Cardiac muscle cell (in vitro differentiated cells and primary cell): Measurements from ENCODE around the gene HHAT. TPM values are rescaled to one million over a fixed set of nuclear protein-coding genes. Genes with fewer than 3 reads are reported as not detected.

Experiments
- DNase-seq, 2 donors: peaks; one replicate each; pipeline versions ENCODE4 v3.0.0 to v3.0.0-alpha.2; 2010 to 2017; ENCODE audit warnings: low read depth in 1 of 2, low spot score in 1 of 2
- H3K27ac ChIP-seq: fragments of 200-600 bp; sonication (generic); 2 replicates; pipeline ENCODE4 v1.5.1; 2016
- H3K27me3 ChIP-seq: fragments of 200-600 bp; sonication (generic); 2 replicates; pipeline ENCODE4 v1.6.0; 2016; ENCODE audit warnings: control low read depth
- H3K36me3 ChIP-seq: fragments of 200-600 bp; sonication (generic); 2 replicates; pipeline ENCODE4 v1.5.1; 2016; ENCODE audit warnings: control low read depth
- H3K4me1 ChIP-seq: fragments of 200-600 bp; sonication (generic); 2 replicates; pipeline ENCODE4 v1.8.1; 2017; ENCODE audit warnings: low read depth, mild to moderate bottlenecking, mixed run types
- H3K4me3 ChIP-seq: fragments of 200-600 bp; sonication (generic); 2 replicates; pipeline ENCODE4 v1.5.1; 2016; ENCODE audit warnings: mild to moderate bottlenecking
- H3K9me3 ChIP-seq: fragments of 200-600 bp; sonication (generic); 2 replicates; pipeline ENCODE4 v1.5.1; 2017; ENCODE audit warnings: low read depth, mild to moderate bottlenecking, control low read depth
- CTCF ChIP-seq: IDR thresholded peaks from 2 replicates; pipeline ENCODE4 v1.5.1; 2012; ENCODE audit warnings: low read depth, mild to moderate bottlenecking, low read length
- polyA plus RNA-seq: library from polyadenylated mRNA; unstranded; fragments of >200 nt; fragmentation: Nextera tagmentation; extraction: Ambion mirVana; gene quantifications from 2 replicates; pipeline ENCODE4 v1.2.1, GENCODE V29; 2016
- total RNA-seq: library from RNA; depleted of rRNA; stranded (reverse); fragments of >200 nt; gene quantifications from 2 replicates; pipeline ENCODE4 v1.2.3, GENCODE V29; 2016

The HHAT gene
- total and polyA plus RNA-seq, 2 experiments from 2014 or later, result 3.6 to 8.4 TPM

GRCh38 chr1:210684466-210685294 lies 356.0 kb downstream of the HHAT start:
- H3K4me3 ChIP-seq, result no peak overlapping the region
- DNase-seq, result no peak
- no peaks in the 10 kb centered on the region for H3K9me3 ChIP-seq
- no peaks in the 10 kb centered on the region for H3K27me3 ChIP-seq
- H3K4me1 ChIP-seq, result peaks cover 6% of the 10 kb centered on the region
- H3K36me3 ChIP-seq, result no peaks in the 10 kb centered on the region
- no peak overlapping the region for H3K27ac ChIP-seq
- TF ChIP-seq CTCF, result no peak

GRCh38 chr1:210685295-210685650 lies 356.6 kb downstream of the HHAT start:
- Histone ChIP-seq H3K27me3 (no peaks in the 10 kb centered on the region), H3K9me3 (no peaks in the 10 kb centered on the region), H3K4me1 (peaks cover 6% of the 10 kb centered on the region), H3K4me3 (no peak overlapping the region), H3K36me3 (no peaks in the 10 kb centered on the region), H3K27ac (no peak overlapping the region)
- DNase-seq, result no peak
- no peak for TF ChIP-seq CTCF

GRCh38 chr1:210686841-210687240 lies 358.1 kb downstream of the HHAT start:
- Histone ChIP-seq H3K4me1 (no peaks in the 10 kb centered on the region), H3K27ac (no peak overlapping the region), H3K4me3 (no peak overlapping the region), H3K27me3 (no peaks in the 10 kb centered on the region), H3K36me3 (no peaks in the 10 kb centered on the region), H3K9me3 (no peaks in the 10 kb centered on the region)
- DNase-seq, result no peak
- no peak for TF ChIP-seq CTCF

- Histone ChIP-seq H3K9me3 (no peaks in the 10 kb centered on the region), H3K27ac (no peak overlapping the region), H3K27me3 (no peaks in the 10 kb centered on the region), H3K36me3 (no peaks in the 10 kb centered on the region), H3K4me1 (no peaks in the 10 kb centered on the region), H3K4me3 (no peak overlapping the region)
- TF ChIP-seq CTCF, result no peak
- DNase-seq, result no peak
Observed at GRCh38 chr1:210687582-210688279, 359.0 kb downstream of the HHAT start.

- no peaks in the 10 kb centered on the region for H3K27me3 ChIP-seq
- no peaks in the 10 kb centered on the region for H3K36me3 ChIP-seq
- no peaks in the 10 kb centered on the region for H3K4me1 ChIP-seq
- H3K4me3 ChIP-seq, result no peak overlapping the region
- no peaks in the 10 kb centered on the region for H3K9me3 ChIP-seq
- DNase-seq, result no peak
- H3K27ac ChIP-seq, result no peak overlapping the region
- TF ChIP-seq CTCF, result no peak
Observed at GRCh38 chr1:210688512-210689234, 360.0 kb downstream of the HHAT start.
